HepG2 (cell line): Measurements from ENCODE around the gene SURF1. TPM values are rescaled to one million over a fixed set of nuclear protein-coding genes. Genes with fewer than 3 reads are reported as not detected.

Experiments
- AKAP8 ChIP-seq: sonication (generic); formaldehyde crosslinking; IDR thresholded peaks from 2 replicates; pipeline ENCODE4 v1.5.1; 2020; ENCODE audit warnings: mild to moderate bottlenecking, missing genetic modification reagents
- EP300 ChIP-seq, 3 experiments: sonication (generic) in 1 of 3; formaldehyde crosslinking in 1 of 3; IDR thresholded peaks; 2 replicates each; pipeline versions ENCODE4 v1.5.1 to v1.6.1; 2011 to 2020; ENCODE audit warnings: low read depth in 2 of 3, low read length in 2 of 3, borderline replicate concordance in 1 of 3, improper control_type of control experiment in 1 of 3, mild to moderate bottlenecking in 1 of 3, missing genetic modification reagents in 1 of 3, moderate library complexity in 1 of 3
- GABPA ChIP-seq, 2 experiments: IDR thresholded peaks; 2 replicates each; pipeline ENCODE4 v1.6.1; 2011 to 2016; ENCODE audit warnings: low read depth in 2 of 2, low read length in 1 of 2, missing biosample characterization in 1 of 2, missing genetic modification characterization in 1 of 2
- GATAD2A ChIP-seq: IDR thresholded peaks from 2 replicates; pipeline ENCODE4 v1.6.1; 2016
- HOXA3 ChIP-seq: sonication (generic); formaldehyde crosslinking; IDR thresholded peaks from 2 replicates; pipeline ENCODE4 v1.5.0; 2020; ENCODE audit warnings: missing genetic modification reagents
- TARDBP ChIP-seq: sonication (generic); formaldehyde crosslinking; IDR thresholded peaks from 2 replicates; pipeline ENCODE4 v1.8.0; 2022; ENCODE audit warnings: mild to moderate bottlenecking, missing genetic modification reagents
- TOPORS ChIP-seq: sonication (generic); formaldehyde crosslinking; IDR thresholded peaks from 2 replicates; pipeline ENCODE4 v1.8.0; 2023; ENCODE audit warnings: mild to moderate bottlenecking, missing genetic modification reagents
- UBTF ChIP-seq: sonication (generic); formaldehyde crosslinking; IDR thresholded peaks from 2 replicates; pipeline ENCODE4 v1.4.0; 2020; ENCODE audit warnings: mild to moderate bottlenecking, missing genetic modification reagents
- ZBTB7B ChIP-seq: sonication (generic); formaldehyde crosslinking; IDR thresholded peaks from 2 replicates; pipeline ENCODE4 v1.4.0; 2020; ENCODE audit warnings: missing genetic modification reagents
- ZFP1 ChIP-seq: IDR thresholded peaks from 2 replicates; pipeline ENCODE4 v1.6.1; 2016
- ZNF382 ChIP-seq: sonication (generic); formaldehyde crosslinking; IDR thresholded peaks from 2 replicates; pipeline ENCODE4 v1.5.0; 2020; ENCODE audit warnings: missing genetic modification reagents, mild to moderate bottlenecking, borderline replicate concordance
- ZNF574 ChIP-seq: sonication (generic); formaldehyde crosslinking; IDR thresholded peaks from 2 replicates; pipeline ENCODE4 v1.4.0; 2020; ENCODE audit warnings: missing genetic modification reagents
- ZNF768 ChIP-seq: sonication (generic); formaldehyde crosslinking; IDR thresholded peaks from 2 replicates; pipeline ENCODE4 v1.4.0; 2020; ENCODE audit warnings: missing genetic modification reagents
- ZNF776 ChIP-seq: sonication (generic); formaldehyde crosslinking; IDR thresholded peaks from 2 replicates; pipeline ENCODE4 v1.4.0; 2020; ENCODE audit warnings: mild to moderate bottlenecking, missing genetic modification reagents
- ZNF841 ChIP-seq: sonication (generic); formaldehyde crosslinking; IDR thresholded peaks from 2 replicates; pipeline ENCODE4 v1.8.1; 2023; ENCODE audit warnings: missing genetic modification reagents, borderline replicate concordance
- polyA plus RNA-seq, 8 experiments: library from polyadenylated mRNA; depleted of rRNA in 3 of 8; stranded (reverse) in 7 of 8; unstranded in 1 of 8; fragments of >200 nt; fragmentation: Illumina TruSeq in 4 of 8; extraction: Trizol in 4 of 8; gene quantifications; 2 replicates each; pipeline versions ENCODE4 v1.2.1 to v1.2.3, GENCODE V29; 2011 to 2016; ENCODE audit warnings: low read depth in 4 of 8, missing spikeins in 1 of 8, mixed read lengths in 1 of 8; ENCODE audit not compliant: insufficient read depth in 1 of 8
- total RNA-seq, 5 experiments: library from RNA; depleted of rRNA; stranded (reverse); fragments of >200 nt; fragmentation: Illumina TruSeq; extraction: Trizol; gene quantifications; 2 replicates each; pipeline ENCODE4 v1.2.3, GENCODE V29; 2016; ENCODE audit warnings: low read depth in 1 of 5
- TF ChIP-seq, protein P1 (sequence below): sonication (generic); formaldehyde crosslinking; IDR thresholded peaks from 2 replicates; pipeline ENCODE4 v1.4.0; 2020; ENCODE audit warnings: missing genetic modification reagents, borderline replicate concordance
- TF ChIP-seq, protein P2 (sequence below): sonication (generic); formaldehyde crosslinking; IDR thresholded peaks from 2 replicates; pipeline ENCODE4 v1.9.0; 2022; ENCODE audit warnings: missing genetic modification reagents, mild to moderate bottlenecking, borderline replicate concordance

Gene SURF1
- total and polyA plus RNA-seq, 2 of the 13 experiments (the other 11 are each of a cell fraction or from before 2014, with no cell fraction given) = 17.8 to 40.7 TPM

DNA sequence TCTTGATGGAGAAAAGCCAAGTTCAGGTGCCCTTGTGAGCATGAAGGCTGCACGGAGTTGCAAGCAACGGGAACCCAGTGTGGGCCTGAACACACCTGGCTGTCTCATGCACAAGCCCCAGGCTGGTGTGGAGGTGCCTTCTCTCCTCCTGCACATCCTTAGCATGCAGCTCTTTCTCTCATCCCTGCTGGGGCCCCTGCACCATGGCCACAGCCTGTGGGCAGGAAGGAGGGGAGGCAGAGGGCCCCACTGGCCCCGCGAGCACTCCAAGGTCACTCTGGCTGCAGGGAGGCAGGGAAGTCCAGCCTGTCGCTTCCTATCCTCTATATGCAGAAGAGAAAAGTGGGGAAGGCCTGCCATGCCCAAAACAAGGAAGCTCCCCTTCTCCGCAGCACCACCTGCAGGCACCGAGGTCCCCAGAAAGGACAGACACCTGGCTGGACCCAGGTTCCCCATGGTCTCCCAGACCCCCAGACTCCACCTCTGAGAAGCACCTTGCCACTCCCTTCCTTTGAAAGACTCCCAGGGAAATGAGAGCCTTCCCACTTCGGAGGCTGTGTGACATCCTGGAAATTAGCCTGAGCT is 38.5 kb upstream of the SURF1 start (continued):
- TF ChIP-seq ZNF768 (CRISPR knock-in tag) (peak; percentile 86; the same call in 1 of the 2 replicates), EP300 (IDR thresholded peaks at IDR 0.05; ENCODE audit: low read depth in 2 of 2, low read length in 2 of 2) (peak in 1 of 2 experiments; percentile 29; a peak in 1 of 4 replicates), EP300 (CRISPR knock-in tag; IDR thresholded peaks at IDR 0.05; ENCODE audit: borderline replicate concordance) (no peak), ZNF841 (CRISPR knock-in tag) (no peak), UBTF (peak; percentile 59), ZFP1 (CRISPR knock-in tag) (no peak), GABPA (IDR thresholded peaks at IDR 0.05; ENCODE audit: low read depth, low read length) (no peak), GABPA (CRISPR knock-in tag; IDR thresholded peaks at IDR 0.05; ENCODE audit: low read depth) (0 out of 2 replicates have a peak, but pooled peaks have one; percentile 41), TOPORS (CRISPR knock-in tag) (no peak), ZBTB7B (CRISPR knock-in tag) (0 out of 2 replicates have a peak, but pooled peaks have one; percentile 62), ZNF776 (CRISPR knock-in tag) (no peak), AKAP8 (CRISPR knock-in tag) (0 out of 2 replicates have a peak, but pooled peaks have one; percentile 37), GATAD2A (CRISPR knock-in tag) (peak; percentile 74), ZNF382 (no peak), TARDBP (CRISPR knock-in tag) (peak; percentile 36; the same call in 1 of the 2 replicates), HOXA3 (peak; percentile 41; the same call in 1 of the 2 replicates), ZNF574 (CRISPR knock-in tag) (peak; percentile 41; the same call in 1 of the 2 replicates)
- TF ChIP-seq, protein P1, sequence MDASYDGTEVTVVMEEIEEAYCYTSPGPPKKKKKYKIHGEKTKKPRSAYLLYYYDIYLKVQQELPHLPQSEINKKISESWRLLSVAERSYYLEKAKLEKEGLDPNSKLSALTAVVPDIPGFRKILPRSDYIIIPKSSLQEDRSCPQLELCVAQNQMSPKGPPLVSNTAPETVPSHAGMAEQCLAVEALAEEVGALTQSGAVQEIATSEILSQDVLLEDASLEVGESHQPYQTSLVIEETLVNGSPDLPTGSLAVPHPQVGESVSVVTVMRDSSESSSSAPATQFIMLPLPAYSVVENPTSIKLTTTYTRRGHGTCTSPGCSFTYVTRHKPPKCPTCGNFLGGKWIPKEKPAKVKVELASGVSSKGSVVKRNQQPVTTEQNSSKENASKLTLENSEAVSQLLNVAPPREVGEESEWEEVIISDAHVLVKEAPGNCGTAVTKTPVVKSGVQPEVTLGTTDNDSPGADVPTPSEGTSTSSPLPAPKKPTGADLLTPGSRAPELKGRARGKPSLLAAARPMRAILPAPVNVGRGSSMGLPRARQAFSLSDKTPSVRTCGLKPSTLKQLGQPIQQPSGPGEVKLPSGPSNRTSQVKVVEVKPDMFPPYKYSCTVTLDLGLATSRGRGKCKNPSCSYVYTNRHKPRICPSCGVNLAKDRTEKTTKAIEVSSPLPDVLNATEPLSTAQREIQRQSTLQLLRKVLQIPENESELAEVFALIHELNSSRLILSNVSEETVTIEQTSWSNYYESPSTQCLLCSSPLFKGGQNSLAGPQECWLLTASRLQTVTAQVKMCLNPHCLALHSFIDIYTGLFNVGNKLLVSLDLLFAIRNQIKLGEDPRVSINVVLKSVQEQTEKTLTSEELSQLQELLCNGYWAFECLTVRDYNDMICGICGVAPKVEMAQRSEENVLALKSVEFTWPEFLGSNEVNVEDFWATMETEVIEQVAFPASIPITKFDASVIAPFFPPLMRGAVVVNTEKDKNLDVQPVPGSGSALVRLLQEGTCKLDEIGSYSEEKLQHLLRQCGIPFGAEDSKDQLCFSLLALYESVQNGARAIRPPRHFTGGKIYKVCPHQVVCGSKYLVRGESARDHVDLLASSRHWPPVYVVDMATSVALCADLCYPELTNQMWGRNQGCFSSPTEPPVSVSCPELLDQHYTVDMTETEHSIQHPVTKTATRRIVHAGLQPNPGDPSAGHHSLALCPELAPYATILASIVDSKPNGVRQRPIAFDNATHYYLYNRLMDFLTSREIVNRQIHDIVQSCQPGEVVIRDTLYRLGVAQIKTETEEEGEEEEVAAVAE (CRISPR knock-in tag) = no peak
- TF ChIP-seq, protein P2, sequence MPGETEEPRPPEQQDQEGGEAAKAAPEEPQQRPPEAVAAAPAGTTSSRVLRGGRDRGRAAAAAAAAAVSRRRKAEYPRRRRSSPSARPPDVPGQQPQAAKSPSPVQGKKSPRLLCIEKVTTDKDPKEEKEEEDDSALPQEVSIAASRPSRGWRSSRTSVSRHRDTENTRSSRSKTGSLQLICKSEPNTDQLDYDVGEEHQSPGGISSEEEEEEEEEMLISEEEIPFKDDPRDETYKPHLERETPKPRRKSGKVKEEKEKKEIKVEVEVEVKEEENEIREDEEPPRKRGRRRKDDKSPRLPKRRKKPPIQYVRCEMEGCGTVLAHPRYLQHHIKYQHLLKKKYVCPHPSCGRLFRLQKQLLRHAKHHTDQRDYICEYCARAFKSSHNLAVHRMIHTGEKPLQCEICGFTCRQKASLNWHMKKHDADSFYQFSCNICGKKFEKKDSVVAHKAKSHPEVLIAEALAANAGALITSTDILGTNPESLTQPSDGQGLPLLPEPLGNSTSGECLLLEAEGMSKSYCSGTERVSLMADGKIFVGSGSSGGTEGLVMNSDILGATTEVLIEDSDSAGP = peak; percentile 73; the same call in 1 of the 2 replicates
